H1 (cell line): ENCODE results near the gene IDE.

Experiments used
- BCL11A ChIP-seq, 2 experiments: IDR thresholded peaks; one replicate each; pipeline ENCODE4 v1.6.1; 2011; ENCODE audit warnings: low read depth in 2 of 2, low read length in 2 of 2, mild to moderate bottlenecking in 2 of 2
- CBX5 ChIP-seq: fragments of 300-800, 300-1000 bp; sonication (generic); IDR thresholded peaks from 2 replicates; pipeline ENCODE4 v1.7.1; 2016; ENCODE audit warnings: antibody characterized with exemption, low read length, low read depth
- EZH2 ChIP-seq: fragments of 200-600 bp; sonication (generic); IDR thresholded peaks from 2 replicates; pipeline ENCODE4 v1.7.1; 2012; ENCODE audit warnings: low read depth, mild to moderate bottlenecking, moderate library complexity, low read length, inconsistent platforms; ENCODE audit not compliant: severe bottlenecking
- HDAC2 ChIP-seq, 2 experiments: fragments of 300-600 bp in 1 of 2; sonication (generic) in 1 of 2; IDR thresholded peaks; 2 replicates each; pipeline ENCODE4 v1.6.1; 2011 to 2012; ENCODE audit warnings: low read depth in 2 of 2, low read length in 2 of 2, mild to moderate bottlenecking in 2 of 2, moderate library complexity in 2 of 2, borderline replicate concordance in 1 of 2, inconsistent platforms in 1 of 2
- JUN ChIP-seq: IDR thresholded peaks from 2 replicates; pipeline ENCODE4 v1.6.1; 2011; ENCODE audit warnings: low read depth, mild to moderate bottlenecking, improper control_type of control experiment, low read length
- JUND ChIP-seq: IDR thresholded peaks from 2 replicates; pipeline ENCODE4 v1.6.1; 2011; ENCODE audit warnings: mild to moderate bottlenecking, improper control_type of control experiment, low read length
- NANOG ChIP-seq: IDR thresholded peaks from 2 replicates; pipeline ENCODE4 v1.6.1; 2011; ENCODE audit warnings: low read length, low read depth, mild to moderate bottlenecking, inconsistent platforms; ENCODE audit not compliant: insufficient read depth, poor library complexity, severe bottlenecking
- POLR2A ChIP-seq, 2 experiments: IDR thresholded peaks; 1 replicate in 1 of 2; 2 replicates in 1 of 2; pipeline ENCODE4 v1.6.1; 2011; ENCODE audit warnings: low read depth in 2 of 2, low read length in 2 of 2, mild to moderate bottlenecking in 2 of 2; ENCODE audit errors: control extremely low read depth in 1 of 2
- SIN3A ChIP-seq, 2 experiments: IDR thresholded peaks in 1 of 2; conservative IDR thresholded peaks in 1 of 2; 2 replicates each; pipeline ENCODE4 v1.6.1; 2011 to 2012; ENCODE audit warnings: low read length in 2 of 2, improper control_type of control experiment in 1 of 2, low read depth in 1 of 2, mild to moderate bottlenecking in 1 of 2
- TF ChIP-seq, protein P1 (sequence below), 3 experiments: IDR thresholded peaks; 1 replicate in 2 of 3; 2 replicates in 1 of 3; pipeline versions ENCODE4 v1.5.1 to v1.6.1; 2011; ENCODE audit warnings: low read length in 3 of 3, mild to moderate bottlenecking in 3 of 3, inconsistent platforms in 2 of 3, low read depth in 1 of 3, moderate library complexity in 1 of 3; ENCODE audit not compliant: insufficient read depth in 1 of 3; ENCODE audit errors: control extremely low read depth in 1 of 3

DNA sequence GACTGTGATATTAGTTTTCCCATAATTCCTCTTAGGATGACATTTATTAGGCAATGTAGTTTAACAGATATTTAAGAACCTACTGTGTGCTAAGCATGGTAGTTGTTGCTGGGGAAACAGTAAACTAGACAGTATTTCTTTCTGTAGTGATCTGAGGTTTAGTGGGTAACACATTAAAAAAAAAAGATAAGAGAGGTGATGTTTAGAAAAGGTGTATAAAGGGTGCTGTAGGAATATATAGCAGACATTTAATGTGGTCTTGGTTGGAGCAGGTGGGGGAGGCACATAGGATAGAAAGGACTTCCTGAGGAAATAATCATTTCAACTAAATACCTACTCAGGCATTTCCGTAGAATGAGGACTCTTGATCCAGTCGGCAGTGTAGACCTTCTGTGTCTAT, 30.9 kb upstream of the IDE start:
- TF ChIP-seq NANOG (no peak), EZH2 (no peak), JUN (no peak), JUND (no peak), BCL11A (IDR thresholded peaks at IDR 0.05; ENCODE audit: low read depth in 2 of 2, low read length in 2 of 2) (no peak), POLR2A (IDR thresholded peaks at IDR 0.05; ENCODE audit: control extremely low read depth in 1 of 2, low read depth in 2 of 2, low read length in 2 of 2) (no peak), SIN3A (conservative IDR thresholded peaks at IDR 0.05 in 1 of 2, IDR thresholded peaks at IDR 0.05 in 1 of 2; ENCODE audit: low read depth in 1 of 2, low read length in 2 of 2) (no peak), CBX5 (no peak), HDAC2 (IDR thresholded peaks at IDR 0.05; ENCODE audit: borderline replicate concordance in 1 of 2, low read depth in 2 of 2, low read length in 2 of 2) (no peak)
- TF ChIP-seq, protein P1, sequence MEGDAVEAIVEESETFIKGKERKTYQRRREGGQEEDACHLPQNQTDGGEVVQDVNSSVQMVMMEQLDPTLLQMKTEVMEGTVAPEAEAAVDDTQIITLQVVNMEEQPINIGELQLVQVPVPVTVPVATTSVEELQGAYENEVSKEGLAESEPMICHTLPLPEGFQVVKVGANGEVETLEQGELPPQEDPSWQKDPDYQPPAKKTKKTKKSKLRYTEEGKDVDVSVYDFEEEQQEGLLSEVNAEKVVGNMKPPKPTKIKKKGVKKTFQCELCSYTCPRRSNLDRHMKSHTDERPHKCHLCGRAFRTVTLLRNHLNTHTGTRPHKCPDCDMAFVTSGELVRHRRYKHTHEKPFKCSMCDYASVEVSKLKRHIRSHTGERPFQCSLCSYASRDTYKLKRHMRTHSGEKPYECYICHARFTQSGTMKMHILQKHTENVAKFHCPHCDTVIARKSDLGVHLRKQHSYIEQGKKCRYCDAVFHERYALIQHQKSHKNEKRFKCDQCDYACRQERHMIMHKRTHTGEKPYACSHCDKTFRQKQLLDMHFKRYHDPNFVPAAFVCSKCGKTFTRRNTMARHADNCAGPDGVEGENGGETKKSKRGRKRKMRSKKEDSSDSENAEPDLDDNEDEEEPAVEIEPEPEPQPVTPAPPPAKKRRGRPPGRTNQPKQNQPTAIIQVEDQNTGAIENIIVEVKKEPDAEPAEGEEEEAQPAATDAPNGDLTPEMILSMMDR (IDR thresholded peaks at IDR 0.05; ENCODE audit: control extremely low read depth in 1 of 3, insufficient read depth in 1 of 3, low read depth in 1 of 3, low read length in 3 of 3), result no peak
